ENCODE measurements around the gene ANTXR1. TPM values are rescaled to one million over a fixed set of nuclear protein-coding genes. Genes with fewer than 3 reads are reported as not detected.

The ANTXR1 gene
- polyA plus RNA-seq, 1 donor (not counting 4 experiments of a cell fraction or from before 2014, with no cell fraction given) = 20.4 TPM

GRCh38 chr2:69134306-69134945, 121.4 kb downstream of the ANTXR1 start:
- H4K20me1 ChIP-seq (ENCODE audit: control insufficient read depth, extremely low read depth, insufficient read depth, low read length) = no peaks in the 10 kb centered on the region
- H3K36me3 ChIP-seq (ENCODE audit: control insufficient read depth in 2 of 2, extremely low read depth in 1 of 2, insufficient read depth in 2 of 2, low read length in 2 of 2) = peaks cover 0 to 3% of the 10 kb centered on the region in 2 experiments
- dilution Hi-C loops (cut with MboI; ENCODE audit: extremely low pct_ligation_motif_present, low sequenced_read_pairs) = no loop called here
- no peak overlapping the region for H3K27ac ChIP-seq (ENCODE audit: control insufficient read depth, insufficient read depth, low read length)
- DNase-seq (ENCODE audit: low read depth, low spot score) = no peak
- H3K27me3 ChIP-seq (ENCODE audit: control insufficient read depth, extremely low read depth, insufficient read depth, low read length) = no peaks in the 10 kb centered on the region
- H3K4me1 ChIP-seq (ENCODE audit: control insufficient read depth, extremely low read depth, insufficient read depth, low read length) = peaks cover 18% of the 10 kb centered on the region
- TF ChIP-seq EZH2 (IDR thresholded peaks at IDR 0.05; ENCODE audit: low read length) (no peak), CTCF (optimal IDR thresholded peaks at IDR 0.05 in 1 of 3, IDR thresholded peaks at IDR 0.05 in 1 of 3, conservative IDR thresholded peaks at IDR 0.05 in 1 of 3; ENCODE audit: extremely low read depth in 1 of 3, insufficient read depth in 2 of 3, low read length in 3 of 3) (no peak)
- no peak overlapping the region for H3K9ac ChIP-seq (ENCODE audit: control insufficient read depth, extremely low read depth, insufficient read depth, low read length)
- no peaks in the 10 kb centered on the region for H3K79me2 ChIP-seq (ENCODE audit: control insufficient read depth, insufficient read depth, low read length)
- H3K4me2 ChIP-seq (ENCODE audit: control insufficient read depth, extremely low read depth, insufficient read depth, low read depth, low read length) = no peak overlapping the region
- peak; percentile 63 for FAIRE-seq
- no peaks in the 10 kb centered on the region for H3K9me1 ChIP-seq (ENCODE audit: control insufficient read depth, extremely low read depth, insufficient read depth, low read length)
- no peaks in the 10 kb centered on the region for H3K9me3 ChIP-seq (ENCODE audit: control insufficient read depth, low read depth, low read length)
- no peak overlapping the region for H3K4me3 ChIP-seq (ENCODE audit: control insufficient read depth in 2 of 3, extremely low read depth in 1 of 3, insufficient read depth in 2 of 3, low read depth in 1 of 3, low read length in 3 of 3)
- H2AFZ ChIP-seq (ENCODE audit: control insufficient read depth, low read length) = no peak overlapping the region

GRCh38 chr2:69138247-69138772, 125.3 kb downstream of the ANTXR1 start:
- Histone ChIP-seq H3K9ac (ENCODE audit: control insufficient read depth, extremely low read depth, insufficient read depth, low read length) (peak overlapping the region; percentile 4), H2AFZ (ENCODE audit: control insufficient read depth, low read length) (peak overlapping the region; percentile 46), H3K9me1 (ENCODE audit: control insufficient read depth, extremely low read depth, insufficient read depth, low read length) (no peaks in the 10 kb centered on the region), H3K4me2 (ENCODE audit: control insufficient read depth, extremely low read depth, insufficient read depth, low read depth, low read length) (peak overlapping the region; percentile 77), H3K9me3 (ENCODE audit: control insufficient read depth, low read depth, low read length) (no peaks in the 10 kb centered on the region), H3K4me3 (ENCODE audit: control insufficient read depth in 2 of 3, extremely low read depth in 1 of 3, insufficient read depth in 2 of 3, low read depth in 1 of 3, low read length in 3 of 3) (peak overlapping the region in 2 of 3 experiments; percentile 11 to 26), H4K20me1 (ENCODE audit: control insufficient read depth, extremely low read depth, insufficient read depth, low read length) (no peaks in the 10 kb centered on the region), H3K4me1 (ENCODE audit: control insufficient read depth, extremely low read depth, insufficient read depth, low read length) (peaks cover 27% of the 10 kb centered on the region), H3K27ac (ENCODE audit: control insufficient read depth, insufficient read depth, low read length) (peak overlapping the region; percentile 45), H3K27me3 (ENCODE audit: control insufficient read depth, extremely low read depth, insufficient read depth, low read length) (no peaks in the 10 kb centered on the region), H3K79me2 (ENCODE audit: control insufficient read depth, insufficient read depth, low read length) (no peaks in the 10 kb centered on the region), H3K36me3 (ENCODE audit: control insufficient read depth in 2 of 2, extremely low read depth in 1 of 2, insufficient read depth in 2 of 2, low read length in 2 of 2) (peaks cover 0 to 1% of the 10 kb centered on the region in 2 experiments)
- DNase-seq (ENCODE audit: low read depth, low spot score) = peak; percentile 23
- peak; percentile 94 for FAIRE-seq
- dilution Hi-C loops (cut with MboI; ENCODE audit: extremely low pct_ligation_motif_present, low sequenced_read_pairs) = no loop called here
- TF ChIP-seq CTCF (optimal IDR thresholded peaks at IDR 0.05 in 1 of 3, IDR thresholded peaks at IDR 0.05 in 1 of 3, conservative IDR thresholded peaks at IDR 0.05 in 1 of 3; ENCODE audit: extremely low read depth in 1 of 3, insufficient read depth in 2 of 3, low read length in 3 of 3) (no peak), EZH2 (IDR thresholded peaks at IDR 0.05; ENCODE audit: low read length) (no peak)

Measured in keratinocyte (primary cell).